Tibial nerve (tissue), 4 donors: ENCODE measurements around the gene OR10H5. TPM values are rescaled to one million over a fixed set of nuclear protein-coding genes. Genes with fewer than 3 reads are reported as not detected.

Experiments
- DNase-seq, 2 donors: peaks; one replicate each; pipeline ENCODE4 v3.0.0-alpha.2; 2019; ENCODE audit warnings: low spot score in 2 of 2
- H3K27ac ChIP-seq, 4 donors: fragments of 200-600 bp; sonication (generic) in 3 of 4; one replicate each; pipeline ENCODE4 v1.5.1; 2017 to 2019; ENCODE audit warnings: mild to moderate bottlenecking in 1 of 4
- H3K27me3 ChIP-seq, 2 donors: fragments of 200-600 bp; sonication (generic) in 1 of 2; one replicate each; pipeline versions ENCODE4 v1.5.1 to v1.6.0; 2017 to 2019
- H3K36me3 ChIP-seq, 3 donors: fragments of 200-600 bp; sonication (generic); one replicate each; pipeline ENCODE4 v1.5.1; 2018 to 2019
- H3K4me1 ChIP-seq, 4 donors: fragments of 200-600 bp; sonication (generic) in 3 of 4; one replicate each; pipeline ENCODE4 v1.5.1; 2017 to 2019
- H3K4me3 ChIP-seq, 4 donors: fragments of 200-600 bp; sonication (generic) in 3 of 4; one replicate each; pipeline ENCODE4 v1.5.1; 2017 to 2019; ENCODE audit warnings: mild to moderate bottlenecking in 1 of 4, moderate library complexity in 1 of 4
- H3K9me3 ChIP-seq, 4 donors: fragments of 200-600 bp; sonication (generic) in 3 of 4; one replicate each; pipeline ENCODE4 v1.5.1; 2017 to 2019
- CTCF ChIP-seq, 5 experiments: fragments of 200-600 bp in 3 of 5; fragments of 450-650 bp in 2 of 5; sonication (generic) in 3 of 5; IDR thresholded peaks; one replicate each; pipeline ENCODE4 v1.5.1; 2016 to 2019; ENCODE audit warnings: antibody characterized with exemption in 5 of 5, mild to moderate bottlenecking in 3 of 5, moderate library complexity in 2 of 5
- EP300 ChIP-seq, 2 donors: sonication (generic); formaldehyde crosslinking; IDR thresholded peaks; one replicate each; pipeline ENCODE4 v1.6.1; 2017; ENCODE audit warnings: antibody characterized with exemption in 2 of 2, mild to moderate bottlenecking in 1 of 2
- POLR2A ChIP-seq, 2 donors: fragments of 450-650 bp; IDR thresholded peaks; one replicate each; pipeline ENCODE4 v1.6.1; 2017; ENCODE audit warnings: antibody characterized with exemption in 2 of 2, mild to moderate bottlenecking in 2 of 2, moderate library complexity in 2 of 2
- WGBS, 2 donors: methylation state at CpG; one replicate each; pipeline ENCODE4 v1.1.5; 2018; 5-methylcytosine and 5-hydroxymethylcytosine counted together
- total RNA-seq, 4 donors: library from RNA; depleted of rRNA; stranded (reverse); fragments of >200 nt; gene quantifications; one replicate each; pipeline ENCODE4 v1.1.0, GENCODE V29; 2016

Gene OR10H5, protein sequence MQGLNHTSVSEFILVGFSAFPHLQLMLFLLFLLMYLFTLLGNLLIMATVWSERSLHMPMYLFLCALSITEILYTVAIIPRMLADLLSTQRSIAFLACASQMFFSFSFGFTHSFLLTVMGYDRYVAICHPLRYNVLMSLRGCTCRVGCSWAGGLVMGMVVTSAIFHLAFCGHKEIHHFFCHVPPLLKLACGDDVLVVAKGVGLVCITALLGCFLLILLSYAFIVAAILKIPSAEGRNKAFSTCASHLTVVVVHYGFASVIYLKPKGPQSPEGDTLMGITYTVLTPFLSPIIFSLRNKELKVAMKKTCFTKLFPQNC
- total RNA-seq, result not detected

- no peak for DNase-seq
- Histone ChIP-seq H3K4me1 (no peaks in the 10 kb centered on the region), H3K4me3 (no peak within 1 kb of the TSS), H3K36me3 (no peaks in the 10 kb centered on the region), H3K27ac (no peak within 1 kb of the TSS), H3K27me3 (peaks cover 0 to 4% of the 10 kb centered on the region in 2 donors), H3K9me3 (no peaks in the 10 kb centered on the region)
- 64 to 71% methylated on average over 4 to 6 of the region's 6 CpGs for WGBS, 2 donors
- no peak for TF ChIP-seq EP300 (IDR thresholded peaks at IDR 0.05)
- no peak for TF ChIP-seq POLR2A (IDR thresholded peaks at IDR 0.05)
- no peak for TF ChIP-seq CTCF (IDR thresholded peaks at IDR 0.05)
Observed at GRCh38 chr19:15787611-15788155, at the start of gene OR10H5. OR10H5 (plus strand) TSS chr19:15787661; CDS start chr19:15794049, 6,388 bp downstream.

GRCh38 chr19:15737722-15738121 lies 49.7 kb upstream of the OR10H5 start, which contains the start of gene OR10H3:
OR10H3 (plus strand) TSS chr19:15737985; CDS start chr19:15741393, 3,408 bp downstream.
- Histone ChIP-seq H3K36me3 (no peaks in the 10 kb centered on the region), H3K4me1 (no peaks in the 10 kb centered on the region), H3K27ac (no peak within 1 kb of the TSS), H3K4me3 (no peak within 1 kb of the TSS), H3K9me3 (peaks cover 0 to 23% (median 2%) of the 10 kb centered on the region in 4 donors), H3K27me3 (no peaks in the 10 kb centered on the region)
- 56 to 58% methylated on average over 4 of the region's 4 CpGs for WGBS, 2 donors
- no peak for TF ChIP-seq POLR2A (IDR thresholded peaks at IDR 0.05)
- TF ChIP-seq EP300 (IDR thresholded peaks at IDR 0.05), result no peak
- no peak for TF ChIP-seq CTCF (IDR thresholded peaks at IDR 0.05)
- no peak for DNase-seq

DNA sequence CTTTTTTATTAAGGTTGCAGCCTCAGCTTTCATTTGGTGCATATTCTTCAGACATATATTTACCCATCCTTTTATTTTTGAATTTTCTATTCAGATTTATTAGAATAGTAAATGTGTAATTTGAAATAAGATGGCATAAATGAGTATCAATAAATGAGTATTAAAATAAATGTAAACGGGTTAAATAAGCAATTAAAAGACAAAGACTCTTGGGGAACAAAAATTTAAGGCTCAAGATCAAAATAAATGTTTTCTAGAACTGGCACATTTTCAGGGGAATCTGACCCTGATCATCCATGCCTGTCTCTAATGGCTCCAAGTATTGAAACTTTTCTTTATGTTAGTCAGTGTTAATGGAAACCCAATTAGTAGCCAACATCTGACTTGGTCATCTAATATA lies 46.7 kb upstream of the OR10H5 start:
- 56 to 59% methylated on average over 1 of the region's 1 CpG for WGBS, 2 donors
- no peak for DNase-seq
- no peaks in the 10 kb centered on the region for H3K36me3 ChIP-seq
- H3K9me3 ChIP-seq, result peaks cover 0 to 23% (median 2%) of the 10 kb centered on the region in 4 donors
- H3K27me3 ChIP-seq, result peaks cover 0 to 3% of the 10 kb centered on the region in 2 donors
- H3K4me3 ChIP-seq, result no peak overlapping the region
- H3K27ac ChIP-seq, result no peak overlapping the region
- TF ChIP-seq EP300 (IDR thresholded peaks at IDR 0.05) (no peak), CTCF (IDR thresholded peaks at IDR 0.05) (no peak), POLR2A (IDR thresholded peaks at IDR 0.05) (no peak)
- no peaks in the 10 kb centered on the region for H3K4me1 ChIP-seq

GRCh38 chr19:15748239-15748638 lies 39.2 kb upstream of the OR10H5 start:
- Histone ChIP-seq H3K4me1 (no peaks in the 10 kb centered on the region), H3K9me3 (no peaks in the 10 kb centered on the region), H3K36me3 (no peaks in the 10 kb centered on the region), H3K4me3 (no peak overlapping the region), H3K27me3 (peaks cover 0 to 11% of the 10 kb centered on the region in 2 donors), H3K27ac (no peak overlapping the region)
- no peak for TF ChIP-seq EP300 (IDR thresholded peaks at IDR 0.05)
- TF ChIP-seq POLR2A (IDR thresholded peaks at IDR 0.05), result no peak
- TF ChIP-seq CTCF (IDR thresholded peaks at IDR 0.05), result no peak
- 83 to 86% methylated on average over 2 of the region's 2 CpGs for WGBS, 2 donors
- DNase-seq, result no peak

DNA sequence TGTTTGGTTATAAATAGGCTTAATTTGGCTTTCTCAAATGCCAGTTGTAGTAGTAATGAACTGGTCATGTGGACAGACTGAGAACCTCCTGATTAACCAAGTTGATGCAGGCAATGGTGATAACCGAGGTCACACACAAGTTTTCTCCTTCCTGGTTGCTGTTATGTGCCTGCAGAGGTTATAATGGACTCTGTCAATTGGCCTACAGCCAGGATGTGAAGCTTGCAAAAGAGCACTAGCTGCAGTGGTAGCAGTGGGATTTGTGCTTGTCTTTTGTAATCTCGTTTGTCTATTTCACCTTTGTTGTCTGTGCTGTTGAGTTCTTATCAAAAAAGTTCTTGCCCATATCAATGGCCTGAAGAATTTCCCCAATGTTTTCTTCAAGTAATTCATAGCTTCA lies 29.1 kb upstream of the OR10H5 start:
- no peak for DNase-seq
- Histone ChIP-seq H3K4me1 (no peaks in the 10 kb centered on the region), H3K27me3 (peaks cover 0 to 3% of the 10 kb centered on the region in 2 donors), H3K36me3 (peaks cover 0 to 9% (median 0%) of the 10 kb centered on the region in 3 donors), H3K27ac (no peak overlapping the region), H3K4me3 (no peak overlapping the region), H3K9me3 (no peaks in the 10 kb centered on the region)
- 65 to 68% methylated on average over 2 of the region's 2 CpGs for WGBS, 2 donors
- no peak for TF ChIP-seq POLR2A (IDR thresholded peaks at IDR 0.05)
- no peak for TF ChIP-seq EP300 (IDR thresholded peaks at IDR 0.05)
- no peak for TF ChIP-seq CTCF (IDR thresholded peaks at IDR 0.05)
